ENCODE measurements around the gene TBC1D16.

The TBC1D16 gene

DNA sequence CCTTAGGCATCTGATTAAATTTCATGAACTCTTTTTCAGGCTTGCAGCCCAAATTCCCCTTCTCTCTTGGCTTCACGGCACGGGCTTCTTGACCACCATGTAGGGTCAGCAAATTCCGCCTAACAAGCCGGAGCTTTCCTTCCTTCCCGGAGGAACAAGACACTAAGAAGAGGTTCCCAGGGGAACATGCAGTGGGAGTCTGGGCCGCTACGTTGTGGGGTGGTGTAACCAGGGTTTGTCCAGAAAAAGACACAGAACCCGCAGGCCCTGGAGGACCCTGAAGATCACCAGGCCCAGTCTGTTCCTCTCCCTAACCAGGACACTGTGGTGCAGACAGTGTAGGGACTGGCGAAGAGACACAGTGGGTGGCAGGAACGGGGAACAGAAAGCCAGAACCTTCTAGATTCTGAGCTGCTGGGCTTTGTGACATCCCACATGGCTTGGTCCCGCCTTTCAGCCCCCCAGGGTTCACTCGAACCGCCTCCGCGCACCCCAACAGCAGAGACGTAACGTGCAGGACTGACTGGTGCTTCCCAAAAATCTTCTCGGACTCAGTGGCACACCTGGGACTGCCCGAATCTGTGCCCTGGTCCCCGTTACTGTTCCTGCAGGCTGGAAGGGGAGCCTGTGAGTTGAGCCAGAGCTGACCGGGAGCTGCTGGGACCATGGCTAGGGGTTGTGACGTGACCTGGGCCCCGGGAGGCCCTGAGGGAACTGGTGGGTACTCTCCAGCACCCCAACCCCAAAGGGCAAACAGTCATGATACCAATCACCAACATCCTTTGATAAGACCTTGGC is 55.2 kb downstream of the TBC1D16 start:
- TF ChIP-seq, protein P1, sequence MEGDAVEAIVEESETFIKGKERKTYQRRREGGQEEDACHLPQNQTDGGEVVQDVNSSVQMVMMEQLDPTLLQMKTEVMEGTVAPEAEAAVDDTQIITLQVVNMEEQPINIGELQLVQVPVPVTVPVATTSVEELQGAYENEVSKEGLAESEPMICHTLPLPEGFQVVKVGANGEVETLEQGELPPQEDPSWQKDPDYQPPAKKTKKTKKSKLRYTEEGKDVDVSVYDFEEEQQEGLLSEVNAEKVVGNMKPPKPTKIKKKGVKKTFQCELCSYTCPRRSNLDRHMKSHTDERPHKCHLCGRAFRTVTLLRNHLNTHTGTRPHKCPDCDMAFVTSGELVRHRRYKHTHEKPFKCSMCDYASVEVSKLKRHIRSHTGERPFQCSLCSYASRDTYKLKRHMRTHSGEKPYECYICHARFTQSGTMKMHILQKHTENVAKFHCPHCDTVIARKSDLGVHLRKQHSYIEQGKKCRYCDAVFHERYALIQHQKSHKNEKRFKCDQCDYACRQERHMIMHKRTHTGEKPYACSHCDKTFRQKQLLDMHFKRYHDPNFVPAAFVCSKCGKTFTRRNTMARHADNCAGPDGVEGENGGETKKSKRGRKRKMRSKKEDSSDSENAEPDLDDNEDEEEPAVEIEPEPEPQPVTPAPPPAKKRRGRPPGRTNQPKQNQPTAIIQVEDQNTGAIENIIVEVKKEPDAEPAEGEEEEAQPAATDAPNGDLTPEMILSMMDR (IDR thresholded peaks at IDR 0.05), result no peak

DNA sequence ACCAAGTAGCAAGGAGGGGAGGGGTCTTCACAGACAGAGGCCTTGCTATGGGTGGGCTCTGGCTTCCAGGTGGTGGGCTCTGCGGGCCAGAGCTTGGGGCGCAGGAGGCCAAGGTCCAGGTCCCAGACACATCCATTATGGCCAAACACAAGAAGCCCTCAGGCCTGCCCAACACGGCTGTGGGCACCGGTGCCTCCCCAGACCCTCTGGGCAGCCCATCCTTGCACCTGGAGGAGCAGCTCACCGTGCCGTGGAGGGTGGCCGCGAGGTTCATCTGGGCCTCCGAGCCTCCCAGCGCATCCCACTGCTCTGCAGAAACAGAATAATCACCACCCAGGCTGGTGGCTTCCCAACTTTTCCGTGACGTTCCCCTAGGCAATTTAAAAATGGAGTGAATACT is 55.9 kb downstream of the TBC1D16 start:
- TF ChIP-seq, protein P1 (IDR thresholded peaks at IDR 0.05), result no peak

DNA sequence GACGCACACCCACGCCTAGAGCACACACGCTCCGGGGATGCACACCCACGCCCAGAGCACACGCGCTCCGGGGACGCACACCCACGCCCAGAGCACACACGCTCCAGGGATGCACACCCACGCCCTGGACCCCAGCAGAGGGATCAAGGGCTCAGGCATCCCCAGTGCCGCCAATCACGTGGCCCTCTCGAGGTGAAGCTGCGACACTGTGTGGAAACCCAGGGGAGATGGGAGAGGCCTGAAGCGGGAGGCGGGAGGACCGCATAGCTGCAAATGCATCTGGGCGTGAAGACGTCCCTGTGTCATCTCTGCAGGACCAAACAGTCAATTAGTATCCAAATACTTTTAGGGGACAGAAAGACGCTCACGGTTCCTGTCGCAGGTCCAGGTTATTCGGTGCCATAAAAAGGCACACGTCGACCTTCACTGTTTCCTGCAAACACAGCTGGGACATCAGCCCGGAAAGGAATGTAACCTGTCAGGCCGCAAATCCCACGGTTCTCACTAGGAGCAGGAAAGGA is 56.4 kb downstream of the TBC1D16 start:
- TF ChIP-seq, protein P1 (IDR thresholded peaks at IDR 0.05), result no peak

DNA sequence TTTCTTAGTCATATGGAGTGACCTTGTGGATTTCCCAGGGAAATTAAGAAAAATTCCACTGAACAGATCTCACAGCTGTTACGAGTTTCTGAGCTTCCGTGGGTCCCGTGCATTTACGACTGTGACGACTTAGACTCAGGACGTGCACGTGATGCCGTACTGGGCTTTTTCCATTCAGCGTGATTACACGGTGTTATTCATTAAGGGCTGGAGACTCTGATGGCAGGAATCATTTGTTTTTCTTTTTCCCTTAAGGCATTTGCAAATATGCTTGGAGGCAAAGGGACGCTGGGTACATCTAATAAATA is 57.2 kb downstream of the TBC1D16 start:
- TF ChIP-seq, protein P1 (IDR thresholded peaks at IDR 0.05), result no peak

DNA sequence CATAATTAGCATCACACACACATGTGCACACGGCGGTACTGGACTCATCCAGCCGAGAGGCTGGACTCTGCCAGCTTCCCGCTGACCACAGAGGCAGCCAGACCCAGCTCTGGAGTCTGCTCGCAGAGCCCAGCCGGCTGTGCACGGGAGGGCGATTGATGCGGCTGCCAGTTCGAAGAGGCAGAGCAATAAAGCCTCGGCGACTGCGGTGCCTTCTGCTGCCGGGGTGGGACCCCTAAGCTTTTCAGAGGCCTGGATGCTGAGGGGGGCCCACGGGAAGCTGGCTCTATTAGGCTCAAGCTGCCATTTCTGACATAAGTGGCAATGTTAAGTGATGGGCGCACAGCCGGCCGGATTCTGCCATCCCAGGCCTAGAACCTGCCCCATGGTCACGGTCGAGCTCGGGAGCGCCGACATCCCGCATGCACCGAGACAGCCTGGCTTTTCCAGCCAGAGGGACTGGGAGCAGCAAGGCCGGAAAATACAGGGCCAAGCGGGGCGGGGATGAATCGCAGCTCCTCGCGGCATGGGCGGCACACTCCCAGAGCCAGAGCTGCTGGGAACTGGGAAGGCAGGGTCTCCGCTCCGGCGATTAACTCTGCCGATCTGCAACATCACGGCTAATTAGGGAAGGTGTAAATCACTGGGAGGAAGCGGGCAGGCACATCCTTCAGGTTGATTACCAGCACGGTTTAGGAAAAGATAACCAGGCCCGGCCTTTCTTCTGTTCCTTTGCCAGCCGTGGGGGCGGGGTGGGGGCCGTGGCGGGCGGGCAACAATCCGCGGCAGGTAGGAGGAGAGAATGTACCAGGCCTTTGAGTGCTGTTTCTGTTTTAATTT is 57.7 kb downstream of the TBC1D16 start:
- TF ChIP-seq, protein P1 (IDR thresholded peaks at IDR 0.05), result no peak

DNA sequence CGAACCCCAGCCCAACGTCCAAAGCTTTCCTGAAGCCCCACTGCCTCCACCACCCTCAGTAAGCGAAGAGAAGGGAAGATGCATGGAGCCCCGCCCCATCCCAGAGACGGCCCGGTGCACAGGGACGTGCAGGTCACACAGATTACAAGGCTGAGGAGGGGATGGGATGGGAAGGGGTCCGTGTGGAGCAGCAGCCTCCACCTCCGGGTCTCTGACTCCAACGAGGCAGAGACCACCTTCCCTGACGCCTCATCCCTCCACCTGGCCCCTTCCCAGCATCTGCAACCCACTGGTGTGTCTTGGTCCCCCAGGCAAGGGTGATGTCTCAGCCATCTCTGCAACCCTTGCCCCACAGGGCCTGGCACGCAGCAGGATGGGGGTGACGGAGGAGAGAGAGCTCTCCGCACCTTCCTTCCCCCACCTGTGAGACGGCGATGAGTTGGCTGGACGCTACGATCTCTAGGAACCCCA is 58.5 kb downstream of the TBC1D16 start:
- TF ChIP-seq, protein P1 (IDR thresholded peaks at IDR 0.05), result no peak

DNA sequence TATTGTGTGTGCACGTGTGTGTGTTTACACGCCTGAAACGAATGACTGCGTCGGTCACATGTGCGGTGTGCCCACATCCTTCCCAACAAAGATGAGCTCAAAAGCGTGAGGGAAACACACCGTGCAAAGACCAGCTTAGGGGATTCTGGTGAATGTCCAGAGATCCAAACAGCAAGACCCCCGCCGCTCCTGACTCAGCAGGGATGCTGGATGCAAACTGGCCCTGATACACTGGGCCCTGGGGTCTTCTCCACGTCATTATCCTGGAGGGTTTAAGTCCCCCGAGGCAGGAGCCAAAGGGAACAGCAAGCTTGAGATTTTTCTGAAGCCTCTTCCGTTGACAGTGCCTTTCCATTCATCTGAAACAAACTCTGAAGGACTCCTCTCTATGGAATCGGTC is 59.2 kb downstream of the TBC1D16 start:
- TF ChIP-seq, protein P1 (IDR thresholded peaks at IDR 0.05), result no peak
